Activated T-helper 2 cell treated with anti-CD3 and anti-CD28 coated beads, Interferon-gamma antibody, Interleukin-2, Interleukin-4, amounts not matched to agents 10 μg/mL and 5 μg/mL and 100 μg/mL, durations not matched to agents 14 hours and 24 hours and 36 hours (primary cell): ENCODE results near the gene ANGPTL4. TPM values are rescaled to one million over a fixed set of nuclear protein-coding genes. Genes with fewer than 3 reads are reported as not detected.
A peak's percentile ranks its signal among the peaks of the same experiment; 100 is the strongest.
"Not testable (repeated sequence)": the region's sequence is repeated elsewhere in the genome, so short reads cannot be mapped to it uniquely, and the experiment has no call there.

ENCODE experiments used
- DNase-seq: peaks from one replicate; pipeline ENCODE4 v3.0.0; 2021; ENCODE audit warnings: low spot score
- H3K27ac Mint-ChIP-seq: one replicate; pipeline ENCODE4 v1.8.0; 2021; ENCODE audit warnings: mixed read lengths
- H3K27me3 Mint-ChIP-seq: one replicate; pipeline ENCODE4 v1.8.0; 2021; ENCODE audit warnings: low read depth, mixed read lengths
- H3K36me3 Mint-ChIP-seq: one replicate; pipeline ENCODE4 v1.8.0; 2021; ENCODE audit warnings: low read depth, mixed read lengths
- H3K4me1 Mint-ChIP-seq: one replicate; pipeline ENCODE4 v1.8.0; 2021; ENCODE audit warnings: low read depth, mixed read lengths
- H3K4me3 Mint-ChIP-seq: one replicate; pipeline ENCODE4 v1.8.0; 2021; ENCODE audit warnings: low read depth, mild to moderate bottlenecking, moderate library complexity, mixed read lengths
- H3K9me3 Mint-ChIP-seq: one replicate; pipeline ENCODE4 v1.8.0; 2021; ENCODE audit warnings: mixed read lengths
- intact Hi-C: fragments of 100-400 bp; cut with micrococcal nuclease; formaldehyde crosslinking; loops from one replicate; pipeline ENCODE4 v1.15.1; 2023
- total RNA-seq: library from RNA; stranded (reverse); gene quantifications from 2 replicates; pipeline ENCODE4 v1.2.3, GENCODE V29; 2022

The ANGPTL4 gene
- total RNA-seq, 1 donor from 2014 or later, result 7.1 TPM

GRCh38 chr19:8358948-8359347 is 5.0 kb upstream of the ANGPTL4 start:
- no peaks in the 10 kb centered on the region for H3K9me3 Mint-ChIP-seq
- H3K4me3 Mint-ChIP-seq, result no peak overlapping the region
- no peak overlapping the region for H3K27ac Mint-ChIP-seq
- intact Hi-C loops, result no loop called here
- peaks cover 3% of the 10 kb centered on the region for H3K27me3 Mint-ChIP-seq
- H3K4me1 Mint-ChIP-seq, result peaks cover 23% of the 10 kb centered on the region
- no peak for DNase-seq
- no peaks in the 10 kb centered on the region for H3K36me3 Mint-ChIP-seq

- H3K36me3 Mint-ChIP-seq, result no peaks in the 10 kb centered on the region
- no peaks in the 10 kb centered on the region for H3K9me3 Mint-ChIP-seq
- H3K4me3 Mint-ChIP-seq, result no peak overlapping the region
- H3K27ac Mint-ChIP-seq, result no peak overlapping the region
- H3K4me1 Mint-ChIP-seq, result peaks cover 22% of the 10 kb centered on the region
- DNase-seq, result no peak
- intact Hi-C loops, result loop anchor here (5.0 kb wide), 1 partner anchor 147 kb away; no protein-coding TSS in a partner anchor
- H3K27me3 Mint-ChIP-seq, result peaks cover 3% of the 10 kb centered on the region
Measured at GRCh38 chr19:8360196-8360595, 3.8 kb upstream of the ANGPTL4 start.

GRCh38 chr19:8361921-8362793 is 1.8 kb upstream of the ANGPTL4 start:
- intact Hi-C loops, result loop anchor here (5.0 kb wide), 1 partner anchor 145 kb away; no protein-coding TSS in a partner anchor
- no peak for DNase-seq
- Mint-ChIP-seq H3K27me3 (peaks cover 12% of the 10 kb centered on the region), H3K36me3 (no peaks in the 10 kb centered on the region), H3K9me3 (no peaks in the 10 kb centered on the region), H3K4me3 (peak overlapping the region; percentile 49), H3K27ac (peak overlapping the region; percentile 15), H3K4me1 (peaks cover 14% of the 10 kb centered on the region)

- intact Hi-C loops, result no loop called here
- Mint-ChIP-seq H3K36me3 (peaks cover 3% of the 10 kb centered on the region), H3K4me3 (no peak overlapping the region), H3K27ac (no peak overlapping the region), H3K27me3 (peaks cover 19% of the 10 kb centered on the region), H3K4me1 (peaks cover 19% of the 10 kb centered on the region), H3K9me3 (no peaks in the 10 kb centered on the region)
- DNase-seq, result no peak
Measured at GRCh38 chr19:8366121-8366581, 2.2 kb downstream of the ANGPTL4 start.

GRCh38 chr19:8366961-8367326 is 3.0 kb downstream of the ANGPTL4 start:
- intact Hi-C loops, result no loop called here
- H3K36me3 Mint-ChIP-seq, result peaks cover 3% of the 10 kb centered on the region
- H3K27me3 Mint-ChIP-seq, result peaks cover 19% of the 10 kb centered on the region
- H3K27ac Mint-ChIP-seq, result no peak overlapping the region
- DNase-seq, result no peak
- peaks cover 17% of the 10 kb centered on the region for H3K4me1 Mint-ChIP-seq
- peak overlapping the region; percentile 8 for H3K4me3 Mint-ChIP-seq
- H3K9me3 Mint-ChIP-seq, result no peaks in the 10 kb centered on the region

GRCh38 chr19:8367327-8368001 is 3.5 kb downstream of the ANGPTL4 start:
- Mint-ChIP-seq H3K27me3 (peaks cover 19% of the 10 kb centered on the region), H3K4me3 (peak overlapping the region; percentile 8), H3K4me1 (peaks cover 13% of the 10 kb centered on the region), H3K9me3 (no peaks in the 10 kb centered on the region), H3K36me3 (peaks cover 3% of the 10 kb centered on the region), H3K27ac (no peak overlapping the region)
- no peak for DNase-seq
- intact Hi-C loops, result no loop called here

GRCh38 chr19:8370176-8371010 is 6.4 kb downstream of the ANGPTL4 start:
- H3K27me3 Mint-ChIP-seq, result peaks cover 17% of the 10 kb centered on the region
- intact Hi-C loops, result no loop called here
- no peak for DNase-seq
- no peak overlapping the region for H3K4me3 Mint-ChIP-seq
- H3K27ac Mint-ChIP-seq, result no peak overlapping the region
- H3K4me1 Mint-ChIP-seq, result peaks cover 6% of the 10 kb centered on the region
- no peaks in the 10 kb centered on the region for H3K9me3 Mint-ChIP-seq
- peaks cover 8% of the 10 kb centered on the region for H3K36me3 Mint-ChIP-seq

- intact Hi-C loops, result no loop called here
- Mint-ChIP-seq H3K4me3 (no peak overlapping the region), H3K27ac (no peak overlapping the region), H3K36me3 (peaks cover 8% of the 10 kb centered on the region), H3K9me3 (no peaks in the 10 kb centered on the region), H3K4me1 (peaks cover 6% of the 10 kb centered on the region), H3K27me3 (peaks cover 11% of the 10 kb centered on the region)
- no peak for DNase-seq
Measured at GRCh38 chr19:8371011-8371804, 7.3 kb downstream of the ANGPTL4 start.

GRCh38 chr19:8373867-8374813 is 10.2 kb downstream of the ANGPTL4 start:
- Mint-ChIP-seq H3K27me3 (no peaks in the 10 kb centered on the region), H3K27ac (no peak overlapping the region), H3K36me3 (peaks cover 4% of the 10 kb centered on the region), H3K4me1 (peaks cover 4% of the 10 kb centered on the region), H3K4me3 (no peak overlapping the region), H3K9me3 (no peaks in the 10 kb centered on the region)
- intact Hi-C loops, result no loop called here
- DNase-seq, result no peak

- H3K4me1 Mint-ChIP-seq, H3K9me3 Mint-ChIP-seq, H3K4me3 Mint-ChIP-seq, intact Hi-C loops, DNase-seq, H3K27me3 Mint-ChIP-seq, H3K27ac Mint-ChIP-seq, H3K36me3 Mint-ChIP-seq: not testable (repeated sequence)
Measured at GRCh38 chr19:8375766-8376165, 11.8 kb downstream of the ANGPTL4 start.

- DNase-seq, result not testable (repeated sequence)
Measured at GRCh38 chr19:8376373-8376974, 12.5 kb downstream of the ANGPTL4 start.

More at GRCh38 chr19:8376373-8376974, 12.5 kb downstream of the ANGPTL4 start:
- H3K4me3 Mint-ChIP-seq, H3K4me1 Mint-ChIP-seq, H3K36me3 Mint-ChIP-seq, H3K27me3 Mint-ChIP-seq, H3K9me3 Mint-ChIP-seq, H3K27ac Mint-ChIP-seq, intact Hi-C loops: not testable (repeated sequence)
